Muscle layer of colon (tissue), 2 donors: Measurements from ENCODE around the gene ADAMTS2.

Source experiments
- H3K27ac ChIP-seq: one replicate; pipeline ENCODE4 v1.7.0; 2013; ENCODE audit warnings: low read depth, mild to moderate bottlenecking, low read length, moderate library complexity
- H3K27me3 ChIP-seq, 2 donors: one replicate each; pipeline ENCODE4 v1.7.0; 2013; ENCODE audit warnings: low read length in 2 of 2, mild to moderate bottlenecking in 2 of 2; ENCODE audit not compliant: insufficient read depth in 2 of 2, control insufficient read depth in 1 of 2
- H3K36me3 ChIP-seq: one replicate; pipeline ENCODE4 v1.7.0; 2013; ENCODE audit warnings: mild to moderate bottlenecking, low read length; ENCODE audit not compliant: insufficient read depth
- H3K4me1 ChIP-seq: one replicate; pipeline ENCODE4 v1.7.0; 2013; ENCODE audit warnings: mild to moderate bottlenecking, low read length; ENCODE audit not compliant: insufficient read depth
- H3K4me3 ChIP-seq, 2 donors: one replicate each; pipeline ENCODE4 v1.7.0; 2013; ENCODE audit warnings: low read length in 2 of 2, low read depth in 1 of 2, mild to moderate bottlenecking in 1 of 2, moderate library complexity in 1 of 2
- H3K9ac ChIP-seq: one replicate; pipeline ENCODE4 v1.7.0; 2013; ENCODE audit warnings: low read length
- H3K9me3 ChIP-seq: one replicate; pipeline ENCODE4 v1.7.0; 2013; ENCODE audit warnings: mild to moderate bottlenecking, low read length
- donor health status: abdominal sarcoma.
- donor health status: Adenocarcinoma of cecum.

The ADAMTS2 gene

GRCh38 chr5:179147991-179148702 lies 197.1 kb downstream of the ADAMTS2 start:
- H3K4me1 ChIP-seq: no peaks in the 10 kb centered on the region
- H3K4me3 ChIP-seq: no peak overlapping the region
- no peak overlapping the region for H3K9ac ChIP-seq
- no peaks in the 10 kb centered on the region for H3K36me3 ChIP-seq
- no peak overlapping the region for H3K27ac ChIP-seq
- no peaks in the 10 kb centered on the region for H3K27me3 ChIP-seq
- no peaks in the 10 kb centered on the region for H3K9me3 ChIP-seq

- no peaks in the 10 kb centered on the region for H3K27me3 ChIP-seq
- no peak overlapping the region for H3K9ac ChIP-seq
- H3K4me3 ChIP-seq: no peak overlapping the region
- no peaks in the 10 kb centered on the region for H3K9me3 ChIP-seq
- no peak overlapping the region for H3K27ac ChIP-seq
- no peaks in the 10 kb centered on the region for H3K36me3 ChIP-seq
- H3K4me1 ChIP-seq: no peaks in the 10 kb centered on the region
Observed at GRCh38 chr5:179146277-179146676, 199.0 kb downstream of the ADAMTS2 start.

GRCh38 chr5:179143446-179143845 lies 201.8 kb downstream of the ADAMTS2 start:
- H3K9ac ChIP-seq: no peak overlapping the region
- H3K27me3 ChIP-seq: no peaks in the 10 kb centered on the region
- H3K4me1 ChIP-seq: no peaks in the 10 kb centered on the region
- H3K4me3 ChIP-seq: no peak overlapping the region
- H3K9me3 ChIP-seq: no peaks in the 10 kb centered on the region
- no peaks in the 10 kb centered on the region for H3K36me3 ChIP-seq
- H3K27ac ChIP-seq: no peak overlapping the region

GRCh38 chr5:179142434-179143198 lies 202.6 kb downstream of the ADAMTS2 start:
- Histone ChIP-seq H3K27me3 (no peaks in the 10 kb centered on the region), H3K9me3 (no peaks in the 10 kb centered on the region), H3K27ac (no peak overlapping the region), H3K4me3 (no peak overlapping the region), H3K4me1 (no peaks in the 10 kb centered on the region), H3K9ac (no peak overlapping the region), H3K36me3 (no peaks in the 10 kb centered on the region)

GRCh38 chr5:179141867-179142266 lies 203.4 kb downstream of the ADAMTS2 start:
- Histone ChIP-seq H3K36me3 (no peaks in the 10 kb centered on the region), H3K27ac (no peak overlapping the region), H3K9ac (no peak overlapping the region), H3K4me1 (no peaks in the 10 kb centered on the region), H3K9me3 (no peaks in the 10 kb centered on the region), H3K27me3 (no peaks in the 10 kb centered on the region), H3K4me3 (no peak overlapping the region)

GRCh38 chr5:179140293-179140692 lies 205.0 kb downstream of the ADAMTS2 start:
- H3K9me3 ChIP-seq: no peaks in the 10 kb centered on the region
- H3K4me1 ChIP-seq: no peaks in the 10 kb centered on the region
- no peak overlapping the region for H3K27ac ChIP-seq
- no peak overlapping the region for H3K9ac ChIP-seq
- no peaks in the 10 kb centered on the region for H3K27me3 ChIP-seq
- H3K36me3 ChIP-seq: no peaks in the 10 kb centered on the region
- H3K4me3 ChIP-seq: no peak overlapping the region

DNA sequence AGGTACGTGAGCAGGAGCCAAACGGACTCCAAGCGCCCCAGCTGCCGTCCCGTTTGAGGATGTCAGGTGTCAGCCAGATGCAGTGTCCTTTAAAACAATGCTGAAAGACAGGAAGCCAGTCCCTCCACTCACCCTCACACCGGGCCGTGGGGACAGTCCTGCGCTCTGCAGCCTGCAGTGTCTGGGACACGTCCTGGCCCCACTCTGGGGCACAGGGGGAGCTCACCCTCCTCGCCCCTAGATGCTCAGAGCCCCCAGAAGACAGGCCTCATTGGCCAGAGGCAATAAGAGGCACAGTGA lies 205.4 kb downstream of the ADAMTS2 start:
- H3K4me1 ChIP-seq: no peaks in the 10 kb centered on the region
- no peaks in the 10 kb centered on the region for H3K36me3 ChIP-seq
- no peak overlapping the region for H3K9ac ChIP-seq
- no peaks in the 10 kb centered on the region for H3K9me3 ChIP-seq
- H3K27ac ChIP-seq: no peak overlapping the region
- no peaks in the 10 kb centered on the region for H3K27me3 ChIP-seq
- no peak overlapping the region for H3K4me3 ChIP-seq

DNA sequence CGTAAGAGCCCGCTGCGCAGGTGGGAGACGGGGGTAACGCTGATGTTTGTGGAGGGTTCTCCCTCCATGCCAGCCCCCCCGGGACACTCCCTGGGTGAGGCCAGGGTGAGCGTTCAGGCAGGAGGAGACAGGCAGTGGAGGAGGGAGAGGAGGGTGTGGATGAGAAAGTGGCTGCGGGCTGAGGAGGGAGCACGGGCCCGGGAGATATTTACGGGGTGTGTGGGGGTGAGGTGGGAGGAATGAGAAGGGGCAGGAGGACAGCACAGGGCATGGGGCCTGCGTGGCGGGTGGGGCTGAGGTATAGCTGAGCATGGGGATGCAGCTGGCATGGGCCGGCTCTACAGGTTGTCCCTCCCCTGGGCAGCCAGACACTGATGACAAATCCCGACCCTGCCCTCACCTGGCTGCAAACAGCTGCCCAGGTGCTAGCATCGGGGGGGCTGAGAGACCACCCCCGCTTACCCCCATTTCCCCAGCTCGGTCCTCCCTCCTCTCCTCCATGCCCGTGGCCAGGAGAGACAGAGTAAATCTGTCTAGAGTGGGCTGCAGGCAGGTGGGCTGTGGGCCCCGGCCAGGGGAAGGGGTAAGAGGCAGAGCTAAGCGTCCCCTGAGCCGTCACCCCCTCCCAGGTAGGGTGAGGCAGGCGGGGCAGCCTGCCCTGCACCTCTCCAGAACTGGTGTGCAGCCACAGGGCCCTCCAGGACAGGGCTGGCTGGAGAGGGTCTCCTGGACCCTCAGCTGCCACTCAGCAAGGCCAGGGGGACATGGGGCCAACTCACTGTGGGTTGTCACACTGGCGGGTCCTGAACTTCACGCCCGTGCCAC lies 205.9 kb downstream of the ADAMTS2 start:
- Histone ChIP-seq H3K9ac (no peak overlapping the region), H3K4me1 (no peaks in the 10 kb centered on the region), H3K4me3 (no peak overlapping the region), H3K9me3 (no peaks in the 10 kb centered on the region), H3K27me3 (no peaks in the 10 kb centered on the region), H3K36me3 (no peaks in the 10 kb centered on the region), H3K27ac (no peak overlapping the region)

GRCh38 chr5:179138568-179138925 lies 206.7 kb downstream of the ADAMTS2 start:
- Histone ChIP-seq H3K4me1 (no peaks in the 10 kb centered on the region), H3K36me3 (no peaks in the 10 kb centered on the region), H3K9me3 (no peaks in the 10 kb centered on the region), H3K9ac (no peak overlapping the region), H3K27me3 (no peaks in the 10 kb centered on the region), H3K4me3 (no peak overlapping the region), H3K27ac (no peak overlapping the region)

DNA sequence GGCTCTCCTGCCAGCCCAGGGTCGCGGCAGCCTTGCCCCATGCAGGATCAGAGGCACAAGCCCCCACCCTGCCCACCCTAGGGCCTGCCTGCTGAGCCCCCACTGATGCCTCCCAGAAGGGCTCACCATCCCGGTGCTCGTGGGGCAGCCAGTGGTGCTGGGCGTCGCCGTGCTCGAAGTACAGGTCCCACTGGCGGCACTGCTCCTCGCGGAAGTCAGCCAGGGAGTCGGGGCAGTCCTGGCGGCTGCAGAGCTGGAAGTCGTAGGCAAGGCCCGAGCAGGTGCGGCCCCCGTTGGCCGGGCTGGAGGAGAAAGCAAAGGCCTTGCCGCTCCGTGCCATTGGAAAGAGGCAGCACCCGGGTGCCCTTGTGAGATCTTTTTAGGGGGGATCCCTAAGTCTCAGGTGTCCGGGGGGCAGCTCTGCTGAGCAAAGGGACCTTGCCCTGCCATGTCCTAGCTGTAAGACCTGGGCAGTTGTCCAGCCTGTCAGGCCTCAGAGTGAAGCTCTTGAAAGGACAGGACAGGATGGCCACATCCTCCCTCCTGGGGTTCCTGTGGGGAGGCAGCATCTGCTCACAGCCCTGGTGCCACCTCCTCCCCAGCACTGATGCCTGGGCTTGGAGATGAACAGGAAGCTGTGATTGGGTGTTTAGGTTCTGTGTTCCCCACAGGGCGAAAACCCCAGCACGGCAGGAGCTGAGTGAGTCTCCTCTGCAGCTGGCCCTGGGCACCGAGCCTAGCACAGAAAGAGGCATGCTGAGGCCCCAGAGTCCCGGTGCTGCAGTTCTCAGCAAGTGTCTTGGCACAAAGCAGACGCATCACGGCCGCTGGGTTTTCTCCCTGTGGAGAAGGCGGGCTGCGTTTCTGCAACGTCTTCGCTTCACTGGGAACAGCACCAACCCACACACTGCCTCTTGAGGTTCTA lies 207.4 kb downstream of the ADAMTS2 start:
- Histone ChIP-seq H3K36me3 (no peaks in the 10 kb centered on the region), H3K27me3 (no peaks in the 10 kb centered on the region)

More for the DNA sequence above, 207.4 kb downstream of the ADAMTS2 start:
- Histone ChIP-seq H3K27ac (no peak overlapping the region), H3K4me3 (no peak overlapping the region), H3K9me3 (no peaks in the 10 kb centered on the region), H3K9ac (no peak overlapping the region), H3K4me1 (no peaks in the 10 kb centered on the region)
